ENCODE results near the gene SYT1.

GRCh38 chr12:79067977-79068376 is 203.4 kb downstream of the SYT1 start:
- TF ChIP-seq, protein P1, sequence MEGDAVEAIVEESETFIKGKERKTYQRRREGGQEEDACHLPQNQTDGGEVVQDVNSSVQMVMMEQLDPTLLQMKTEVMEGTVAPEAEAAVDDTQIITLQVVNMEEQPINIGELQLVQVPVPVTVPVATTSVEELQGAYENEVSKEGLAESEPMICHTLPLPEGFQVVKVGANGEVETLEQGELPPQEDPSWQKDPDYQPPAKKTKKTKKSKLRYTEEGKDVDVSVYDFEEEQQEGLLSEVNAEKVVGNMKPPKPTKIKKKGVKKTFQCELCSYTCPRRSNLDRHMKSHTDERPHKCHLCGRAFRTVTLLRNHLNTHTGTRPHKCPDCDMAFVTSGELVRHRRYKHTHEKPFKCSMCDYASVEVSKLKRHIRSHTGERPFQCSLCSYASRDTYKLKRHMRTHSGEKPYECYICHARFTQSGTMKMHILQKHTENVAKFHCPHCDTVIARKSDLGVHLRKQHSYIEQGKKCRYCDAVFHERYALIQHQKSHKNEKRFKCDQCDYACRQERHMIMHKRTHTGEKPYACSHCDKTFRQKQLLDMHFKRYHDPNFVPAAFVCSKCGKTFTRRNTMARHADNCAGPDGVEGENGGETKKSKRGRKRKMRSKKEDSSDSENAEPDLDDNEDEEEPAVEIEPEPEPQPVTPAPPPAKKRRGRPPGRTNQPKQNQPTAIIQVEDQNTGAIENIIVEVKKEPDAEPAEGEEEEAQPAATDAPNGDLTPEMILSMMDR (conservative IDR thresholded peaks at IDR 0.05 in 1 of 2, IDR thresholded peaks at IDR 0.05 in 1 of 2; ENCODE audit: low read depth in 1 of 2, low read length in 2 of 2), result no peak
- TF ChIP-seq EZH2 (IDR thresholded peaks at IDR 0.05; ENCODE audit: low read length, missing control alignments), result no peak
